ENCODE results near the gene TBCD.

- TF ChIP-seq CTCF (conservative IDR thresholded peaks at IDR 0.05) (no peak), ZFX (IDR thresholded peaks at IDR 0.05) (no peak)
These were observed 35.4 kb downstream of the TBCD start for GRCh38 chr17:82787081-82787848.

Data from C4-2B (cell line).